Smooth muscle cell (in vitro differentiated cells): ENCODE measurements around the gene LHPP. TPM values are rescaled to one million over a fixed set of nuclear protein-coding genes. Genes with fewer than 3 reads are reported as not detected.

Experiments
- DNase-seq: peaks from one replicate; lab custom pipeline; 2025; ENCODE audit not compliant: unreplicated experiment; lab: John Stamatoyannopoulos, UW
- H2AFZ ChIP-seq: fragments of 200-600 bp; sonication (generic); 2 replicates; pipeline ENCODE4 v1.6.0; 2016; ENCODE audit warnings: antibody characterized with exemption, low read depth, mild to moderate bottlenecking
- H3F3A ChIP-seq: fragments of 200-600 bp; sonication (generic); 2 replicates; pipeline ENCODE4 v1.6.0; 2017; ENCODE audit warnings: antibody characterized with exemption, low read depth
- H3K27ac ChIP-seq: fragments of 200-600 bp; sonication (generic); 2 replicates; pipeline ENCODE4 v1.5.1; 2016; ENCODE audit warnings: low read depth, mild to moderate bottlenecking
- H3K27me3 ChIP-seq: fragments of 200-600 bp; sonication (generic); 2 replicates; pipeline ENCODE4 v1.6.1; 2016; ENCODE audit warnings: low read depth, mild to moderate bottlenecking
- H3K36me3 ChIP-seq: fragments of 200-600 bp; sonication (generic); 2 replicates; pipeline ENCODE4 v1.5.1; 2016; ENCODE audit warnings: low read depth
- H3K4me1 ChIP-seq: fragments of 200-600 bp; sonication (generic); 2 replicates; pipeline ENCODE4 v1.5.1; 2016; ENCODE audit warnings: low read depth
- H3K4me2 ChIP-seq: fragments of 200-600 bp; sonication (generic); 2 replicates; pipeline ENCODE4 v1.6.0; 2016; ENCODE audit warnings: mild to moderate bottlenecking
- H3K4me3 ChIP-seq: fragments of 200-600 bp; sonication (generic); 2 replicates; pipeline ENCODE4 v1.5.1; 2016; ENCODE audit warnings: mild to moderate bottlenecking
- H3K79me2 ChIP-seq: fragments of 200-600 bp; sonication (generic); 2 replicates; pipeline ENCODE4 v1.6.0; 2016; ENCODE audit warnings: low read depth, mild to moderate bottlenecking
- H3K9ac ChIP-seq: fragments of 200-600 bp; sonication (generic); 2 replicates; pipeline ENCODE4 v1.6.0; 2016; ENCODE audit warnings: low read depth
- H3K9me3 ChIP-seq: fragments of 200-600 bp; sonication (generic); replicated peaks from 2 replicates; pipeline ENCODE4 v1.5.1; 2016; ENCODE audit warnings: low read depth
- H4K20me1 ChIP-seq: fragments of 200-600 bp; sonication (generic); 2 replicates; pipeline ENCODE4 v1.6.0; 2016; ENCODE audit warnings: low read depth
- WGBS: methylation state at CpG from one replicate; pipeline ENCODE4 v1.1.7; 2016; ENCODE audit warnings: low lambda C conversion rate; 5-methylcytosine and 5-hydroxymethylcytosine counted together
- polyA plus RNA-seq: library from polyadenylated mRNA; unstranded; fragments of >200 nt; fragmentation: Nextera tagmentation; extraction: Ambion mirVana; gene quantifications from 2 replicates; pipeline ENCODE4 v1.2.1, GENCODE V29; 2016
- total RNA-seq: library from RNA; depleted of rRNA; stranded (reverse); fragments of >200 nt; gene quantifications from 2 replicates; pipeline ENCODE4 v1.2.3, GENCODE V29; 2014
- TF ChIP-seq, protein P1 (sequence below): fragments of 200-600 bp; sonication (generic); IDR thresholded peaks from 2 replicates; pipeline ENCODE4 v1.5.1; 2017; ENCODE audit warnings: borderline replicate concordance, mild to moderate bottlenecking, antibody characterized with exemption; ENCODE audit not compliant: insufficient read depth, poor library complexity, severe bottlenecking

LHPP gene
- total and polyA plus RNA-seq, 2 experiments from 2014 or later = 7.6 to 14.0 TPM

DNA sequence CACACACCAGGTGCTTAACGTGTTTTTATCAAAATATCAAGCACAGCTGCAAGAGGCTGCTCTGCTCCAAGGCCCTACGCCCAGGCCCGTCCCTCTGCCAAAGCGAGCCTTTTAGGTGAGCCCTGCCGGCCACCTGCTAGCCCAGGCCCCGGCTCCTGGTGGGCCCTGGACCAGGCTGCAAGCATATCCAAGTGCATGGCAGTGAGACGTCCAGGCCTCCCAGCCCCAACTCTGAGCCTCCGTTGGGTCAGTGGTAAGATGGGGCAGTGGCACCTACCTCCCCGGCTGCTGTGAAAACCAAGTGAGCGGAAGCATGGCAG, 136.2 kb downstream of the LHPP start:
- no peak for DNase-seq

DNA sequence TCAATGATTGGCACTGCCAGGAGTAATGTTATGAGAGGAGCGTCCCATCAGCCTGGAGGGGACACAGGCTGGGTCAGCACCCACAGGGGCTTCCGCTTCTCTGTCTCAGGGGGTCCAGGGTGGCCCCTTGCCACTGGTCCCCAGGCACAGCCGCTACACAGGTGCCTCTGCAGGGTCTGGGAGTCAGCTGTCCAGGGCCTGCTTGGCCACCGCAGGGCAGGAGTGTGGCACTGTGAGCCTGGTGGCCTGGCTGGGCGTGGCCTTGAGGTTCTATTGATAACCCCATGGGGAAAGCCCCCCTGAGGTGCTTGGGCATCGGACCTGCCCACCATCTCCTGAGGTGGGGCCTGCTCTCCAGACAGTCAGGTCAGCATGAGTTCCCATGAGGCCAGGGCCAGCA, 136.6 kb downstream of the LHPP start:
- Histone ChIP-seq H3K4me3 (no peak overlapping the region), H3K9ac (no peak overlapping the region), H3K27ac (no peak overlapping the region), H4K20me1 (no peaks in the 10 kb centered on the region), H3K9me3 (no peaks in the 10 kb centered on the region), H3K4me1 (no peaks in the 10 kb centered on the region), H3K27me3 (no peaks in the 10 kb centered on the region), H2AFZ (no peak overlapping the region), H3K4me2 (no peak overlapping the region), H3K36me3 (no peaks in the 10 kb centered on the region), H3F3A (no peaks in the 10 kb centered on the region), H3K79me2 (no peaks in the 10 kb centered on the region)
- 86% methylated on average over 6 of the region's 6 CpGs for WGBS
- DNase-seq = no peak
- TF ChIP-seq, protein P1, sequence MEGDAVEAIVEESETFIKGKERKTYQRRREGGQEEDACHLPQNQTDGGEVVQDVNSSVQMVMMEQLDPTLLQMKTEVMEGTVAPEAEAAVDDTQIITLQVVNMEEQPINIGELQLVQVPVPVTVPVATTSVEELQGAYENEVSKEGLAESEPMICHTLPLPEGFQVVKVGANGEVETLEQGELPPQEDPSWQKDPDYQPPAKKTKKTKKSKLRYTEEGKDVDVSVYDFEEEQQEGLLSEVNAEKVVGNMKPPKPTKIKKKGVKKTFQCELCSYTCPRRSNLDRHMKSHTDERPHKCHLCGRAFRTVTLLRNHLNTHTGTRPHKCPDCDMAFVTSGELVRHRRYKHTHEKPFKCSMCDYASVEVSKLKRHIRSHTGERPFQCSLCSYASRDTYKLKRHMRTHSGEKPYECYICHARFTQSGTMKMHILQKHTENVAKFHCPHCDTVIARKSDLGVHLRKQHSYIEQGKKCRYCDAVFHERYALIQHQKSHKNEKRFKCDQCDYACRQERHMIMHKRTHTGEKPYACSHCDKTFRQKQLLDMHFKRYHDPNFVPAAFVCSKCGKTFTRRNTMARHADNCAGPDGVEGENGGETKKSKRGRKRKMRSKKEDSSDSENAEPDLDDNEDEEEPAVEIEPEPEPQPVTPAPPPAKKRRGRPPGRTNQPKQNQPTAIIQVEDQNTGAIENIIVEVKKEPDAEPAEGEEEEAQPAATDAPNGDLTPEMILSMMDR = no peak

More for the DNA sequence above, 136.2 kb downstream of the LHPP start:
- H3K4me2 ChIP-seq = no peak overlapping the region
- no peak overlapping the region for H3K27ac ChIP-seq
- H3K79me2 ChIP-seq = no peaks in the 10 kb centered on the region
- no peaks in the 10 kb centered on the region for H3K36me3 ChIP-seq
- H3K27me3 ChIP-seq = no peaks in the 10 kb centered on the region
- H2AFZ ChIP-seq = no peak overlapping the region
- H4K20me1 ChIP-seq = no peaks in the 10 kb centered on the region
- H3K4me1 ChIP-seq = no peaks in the 10 kb centered on the region
- H3K4me3 ChIP-seq = no peak overlapping the region
- no peak overlapping the region for H3K9ac ChIP-seq
- no peaks in the 10 kb centered on the region for H3F3A ChIP-seq
- no peaks in the 10 kb centered on the region for H3K9me3 ChIP-seq
- TF ChIP-seq, protein P1 = no peak
- WGBS = 94% methylated on average over 10 of the region's 10 CpGs

DNA sequence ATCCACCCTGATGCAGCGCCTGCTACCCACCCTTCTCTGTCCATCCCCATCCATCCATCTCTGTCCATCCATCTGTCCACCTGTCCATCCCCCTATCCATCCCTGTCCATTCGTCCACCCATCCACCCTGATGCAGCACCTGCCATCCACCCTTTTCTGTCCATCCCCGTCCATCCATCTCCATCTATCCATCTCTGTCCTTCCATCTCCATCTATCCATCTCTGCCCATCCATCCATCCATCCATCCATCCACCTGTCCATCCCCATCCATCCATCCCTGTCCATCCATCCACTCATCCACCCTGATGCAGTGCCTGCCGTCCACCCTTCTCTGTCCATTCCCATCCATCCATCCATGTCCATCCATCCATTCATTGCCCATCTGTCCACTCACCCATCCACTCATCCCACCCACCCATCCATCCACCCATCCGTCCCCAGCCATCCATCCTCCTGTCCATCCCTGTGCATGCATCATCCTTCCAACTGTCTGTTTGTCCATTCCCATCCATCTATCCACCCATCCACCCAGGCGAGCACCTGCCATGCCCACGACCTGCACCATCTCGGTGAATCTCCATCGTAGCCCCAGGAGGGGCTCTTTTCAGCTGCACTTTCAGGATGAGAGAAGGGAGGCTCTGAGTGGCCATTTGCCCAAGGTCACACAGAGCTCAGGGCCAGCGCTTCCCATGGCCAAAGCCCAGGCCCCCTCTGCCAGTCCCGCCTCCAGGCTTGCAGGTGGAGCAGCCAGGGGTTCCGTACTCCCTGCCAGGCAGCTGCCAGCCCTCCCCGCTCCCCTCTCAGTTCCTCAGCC, 137.4 kb downstream of the LHPP start:
- no peaks in the 10 kb centered on the region for H3K79me2 ChIP-seq
- H4K20me1 ChIP-seq = no peaks in the 10 kb centered on the region
- TF ChIP-seq, protein P1 = no peak
- WGBS = 92% methylated on average over 13 of the region's 13 CpGs
- H3F3A ChIP-seq = no peaks in the 10 kb centered on the region
- H3K9me3 ChIP-seq = no peaks in the 10 kb centered on the region
- H3K27me3 ChIP-seq = no peaks in the 10 kb centered on the region
- H3K4me3 ChIP-seq = no peak overlapping the region
- no peaks in the 10 kb centered on the region for H3K36me3 ChIP-seq
- H3K4me2 ChIP-seq = no peak overlapping the region
- H3K4me1 ChIP-seq = no peaks in the 10 kb centered on the region
- no peak overlapping the region for H3K27ac ChIP-seq
- no peak overlapping the region for H3K9ac ChIP-seq
- no peak for DNase-seq
- no peak overlapping the region for H2AFZ ChIP-seq

DNA sequence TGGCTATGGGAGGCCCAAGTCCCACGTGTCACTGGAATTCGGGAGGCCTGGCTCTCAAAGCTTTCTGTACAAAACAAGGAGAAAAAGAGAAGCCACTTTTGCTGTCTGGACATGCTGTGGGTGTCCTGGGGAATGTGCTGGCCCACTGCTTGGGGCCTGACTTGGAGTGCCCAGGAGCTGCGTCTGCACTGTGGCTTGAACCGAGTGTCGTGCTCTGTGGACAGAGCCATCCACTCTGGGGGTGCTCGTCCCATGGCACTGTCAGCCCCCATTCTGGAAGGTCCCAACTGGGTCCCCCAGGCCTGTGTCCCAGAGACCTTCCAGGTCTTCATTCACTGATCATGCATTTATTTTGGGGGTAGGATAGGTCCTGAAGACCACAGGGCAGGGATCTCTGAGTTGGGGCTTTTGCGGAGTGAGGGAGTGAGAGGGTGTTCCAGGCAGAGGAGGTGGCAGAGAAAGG, 138.0 kb downstream of the LHPP start:
- WGBS = 88% methylated on average over 7 of the region's 7 CpGs
- Histone ChIP-seq H3K4me3 (no peak overlapping the region), H3K9me3 (no peaks in the 10 kb centered on the region), H3F3A (no peaks in the 10 kb centered on the region), H3K4me1 (no peaks in the 10 kb centered on the region), H2AFZ (no peak overlapping the region), H4K20me1 (no peaks in the 10 kb centered on the region), H3K79me2 (no peaks in the 10 kb centered on the region), H3K27ac (no peak overlapping the region), H3K4me2 (no peak overlapping the region), H3K36me3 (no peaks in the 10 kb centered on the region), H3K27me3 (no peaks in the 10 kb centered on the region), H3K9ac (no peak overlapping the region)
- DNase-seq = no peak
- TF ChIP-seq, protein P1 = no peak
